Measurements from ENCODE around the gene NBEA. TPM values are rescaled to one million over a fixed set of nuclear protein-coding genes. Genes with fewer than 3 reads are reported as not detected.

Gene NBEA
- total RNA-seq, 2 donors from 2014 or later, result 17.5 to 24.7 TPM

GRCh38 chr13:35697186-35697730, 755.2 kb downstream of the NBEA start:
- H3K27me3 ChIP-seq, result no peaks in the 10 kb centered on the region
- H3K4me1 ChIP-seq, result no peaks in the 10 kb centered on the region
- no peak for TF ChIP-seq CTCF (IDR thresholded peaks at IDR 0.05)
- H3K4me3 ChIP-seq, result no peak overlapping the region
- DNase-seq (ENCODE audit: low spot score), result no peak
- no peaks in the 10 kb centered on the region for H3K36me3 ChIP-seq
- H3K9me3 ChIP-seq, result no peaks in the 10 kb centered on the region
- no peak overlapping the region for H3K27ac ChIP-seq

- TF ChIP-seq CTCF (IDR thresholded peaks at IDR 0.05), result no peak
- Histone ChIP-seq H3K9me3 (no peaks in the 10 kb centered on the region), H3K27me3 (no peaks in the 10 kb centered on the region), H3K4me1 (no peaks in the 10 kb centered on the region), H3K36me3 (no peaks in the 10 kb centered on the region), H3K4me3 (no peak overlapping the region), H3K27ac (no peak overlapping the region)
- peak; percentile 69 for DNase-seq (ENCODE audit: low spot score)
These were observed 757.0 kb downstream of the NBEA start for GRCh38 chr13:35698911-35699576.

DNA sequence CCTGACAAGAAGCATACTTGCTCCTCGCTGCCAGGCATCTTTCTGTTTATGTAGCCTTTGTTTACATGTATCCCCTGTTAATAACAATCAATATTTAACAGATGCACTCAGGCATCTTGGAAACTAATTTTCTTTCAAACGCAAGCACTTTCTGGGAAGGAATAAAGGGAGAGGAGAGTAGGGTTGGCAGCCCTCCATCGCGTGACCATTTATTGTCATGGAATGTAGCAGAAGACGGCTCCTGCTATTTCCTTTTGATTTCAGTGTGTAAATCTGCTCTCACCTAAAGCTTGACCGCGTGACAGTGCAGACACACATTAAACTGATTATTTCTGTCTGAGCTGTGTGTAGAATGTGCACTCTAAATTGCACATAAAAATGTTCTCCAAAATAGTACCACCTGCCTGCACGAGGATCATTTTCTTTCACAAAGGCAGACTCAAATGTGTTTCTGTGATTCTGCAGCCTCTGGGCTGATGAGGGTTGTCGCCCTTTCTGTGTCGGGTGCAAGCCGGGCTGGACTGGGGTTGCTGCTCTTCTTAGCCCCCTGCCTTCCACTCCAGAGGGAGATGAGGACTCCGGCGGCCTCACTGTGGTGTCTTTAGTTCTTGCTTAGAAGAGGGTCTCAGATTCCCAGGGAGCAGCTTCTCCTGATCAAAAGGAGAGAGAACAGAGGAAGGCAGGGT, 757.9 kb downstream of the NBEA start:
- Histone ChIP-seq H3K36me3 (no peaks in the 10 kb centered on the region), H3K9me3 (no peaks in the 10 kb centered on the region), H3K27me3 (no peaks in the 10 kb centered on the region), H3K4me1 (no peaks in the 10 kb centered on the region), H3K27ac (no peak overlapping the region), H3K4me3 (no peak overlapping the region)
- no peak for DNase-seq (ENCODE audit: low spot score)
- TF ChIP-seq CTCF (IDR thresholded peaks at IDR 0.05), result no peak

GRCh38 chr13:35700671-35701070, 758.6 kb downstream of the NBEA start:
- Histone ChIP-seq H3K9me3 (no peaks in the 10 kb centered on the region), H3K27ac (no peak overlapping the region), H3K36me3 (no peaks in the 10 kb centered on the region), H3K4me3 (no peak overlapping the region), H3K27me3 (no peaks in the 10 kb centered on the region), H3K4me1 (no peaks in the 10 kb centered on the region)
- DNase-seq (ENCODE audit: low spot score), result no peak
- TF ChIP-seq CTCF (IDR thresholded peaks at IDR 0.05), result no peak

- Histone ChIP-seq H3K4me3 (no peak overlapping the region), H3K4me1 (no peaks in the 10 kb centered on the region), H3K9me3 (no peaks in the 10 kb centered on the region), H3K27ac (no peak overlapping the region), H3K27me3 (no peaks in the 10 kb centered on the region), H3K36me3 (no peaks in the 10 kb centered on the region)
- no peak for DNase-seq (ENCODE audit: low spot score)
- no peak for TF ChIP-seq CTCF (IDR thresholded peaks at IDR 0.05)
These were observed 760.2 kb downstream of the NBEA start for GRCh38 chr13:35702316-35702715.

Data from right atrium auricular region (tissue), 2 donors.